ENCODE data around the gene ARPC5L.
"Not testable (repeated sequence)": the region's sequence is repeated elsewhere in the genome, so short reads cannot be mapped to it uniquely, and the experiment has no call there.

Gene ARPC5L

GRCh38 chr9:124914753-124915405 lies 52.9 kb downstream of the ARPC5L start:
- Histone ChIP-seq H3K27ac (no peak overlapping the region), H3K4me3 (no peak overlapping the region)
- no peak for DNase-seq (ENCODE audit: low spot score)
- TF ChIP-seq, protein P1, sequence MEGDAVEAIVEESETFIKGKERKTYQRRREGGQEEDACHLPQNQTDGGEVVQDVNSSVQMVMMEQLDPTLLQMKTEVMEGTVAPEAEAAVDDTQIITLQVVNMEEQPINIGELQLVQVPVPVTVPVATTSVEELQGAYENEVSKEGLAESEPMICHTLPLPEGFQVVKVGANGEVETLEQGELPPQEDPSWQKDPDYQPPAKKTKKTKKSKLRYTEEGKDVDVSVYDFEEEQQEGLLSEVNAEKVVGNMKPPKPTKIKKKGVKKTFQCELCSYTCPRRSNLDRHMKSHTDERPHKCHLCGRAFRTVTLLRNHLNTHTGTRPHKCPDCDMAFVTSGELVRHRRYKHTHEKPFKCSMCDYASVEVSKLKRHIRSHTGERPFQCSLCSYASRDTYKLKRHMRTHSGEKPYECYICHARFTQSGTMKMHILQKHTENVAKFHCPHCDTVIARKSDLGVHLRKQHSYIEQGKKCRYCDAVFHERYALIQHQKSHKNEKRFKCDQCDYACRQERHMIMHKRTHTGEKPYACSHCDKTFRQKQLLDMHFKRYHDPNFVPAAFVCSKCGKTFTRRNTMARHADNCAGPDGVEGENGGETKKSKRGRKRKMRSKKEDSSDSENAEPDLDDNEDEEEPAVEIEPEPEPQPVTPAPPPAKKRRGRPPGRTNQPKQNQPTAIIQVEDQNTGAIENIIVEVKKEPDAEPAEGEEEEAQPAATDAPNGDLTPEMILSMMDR (IDR thresholded peaks at IDR 0.05), result no peak

DNA sequence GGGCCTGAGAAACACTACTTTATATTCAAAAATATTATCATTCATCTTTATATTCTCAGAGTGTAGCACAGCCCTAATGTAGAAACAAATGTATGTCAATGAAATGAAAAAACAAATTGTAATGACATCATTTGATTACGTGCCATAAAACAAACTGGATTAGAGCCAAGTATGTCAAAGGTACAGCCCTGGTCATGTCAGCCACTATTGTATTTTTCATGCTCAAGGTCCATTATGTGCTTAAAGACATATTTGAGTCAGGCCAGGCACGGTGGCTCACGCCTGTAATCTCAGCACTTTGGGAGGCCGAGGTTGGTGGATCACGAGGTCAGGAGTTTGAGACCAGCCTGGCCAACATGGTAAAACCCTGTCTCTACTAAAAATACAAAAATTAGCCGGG lies 58.5 kb downstream of the ARPC5L start:
- not testable (repeated sequence) for H3K4me3 ChIP-seq; DNase-seq (ENCODE audit: low spot score)

More for the DNA sequence above, 58.5 kb downstream of the ARPC5L start:
- H3K27ac ChIP-seq, result not testable (repeated sequence)
